HG02885 (cell line): ENCODE measurements around the gene ING4.
A peak's percentile ranks its signal among the peaks of the same experiment; 100 is the strongest.

Experiments used
- ATAC-seq: cut with Tn5 transposase; IDR thresholded peaks from one replicate; pipeline ENCODE4 v1.9.1; 2021; ENCODE audit warnings: mild to moderate bottlenecking; ENCODE audit not compliant: unreplicated experiment, poor library complexity

Gene ING4

DNA sequence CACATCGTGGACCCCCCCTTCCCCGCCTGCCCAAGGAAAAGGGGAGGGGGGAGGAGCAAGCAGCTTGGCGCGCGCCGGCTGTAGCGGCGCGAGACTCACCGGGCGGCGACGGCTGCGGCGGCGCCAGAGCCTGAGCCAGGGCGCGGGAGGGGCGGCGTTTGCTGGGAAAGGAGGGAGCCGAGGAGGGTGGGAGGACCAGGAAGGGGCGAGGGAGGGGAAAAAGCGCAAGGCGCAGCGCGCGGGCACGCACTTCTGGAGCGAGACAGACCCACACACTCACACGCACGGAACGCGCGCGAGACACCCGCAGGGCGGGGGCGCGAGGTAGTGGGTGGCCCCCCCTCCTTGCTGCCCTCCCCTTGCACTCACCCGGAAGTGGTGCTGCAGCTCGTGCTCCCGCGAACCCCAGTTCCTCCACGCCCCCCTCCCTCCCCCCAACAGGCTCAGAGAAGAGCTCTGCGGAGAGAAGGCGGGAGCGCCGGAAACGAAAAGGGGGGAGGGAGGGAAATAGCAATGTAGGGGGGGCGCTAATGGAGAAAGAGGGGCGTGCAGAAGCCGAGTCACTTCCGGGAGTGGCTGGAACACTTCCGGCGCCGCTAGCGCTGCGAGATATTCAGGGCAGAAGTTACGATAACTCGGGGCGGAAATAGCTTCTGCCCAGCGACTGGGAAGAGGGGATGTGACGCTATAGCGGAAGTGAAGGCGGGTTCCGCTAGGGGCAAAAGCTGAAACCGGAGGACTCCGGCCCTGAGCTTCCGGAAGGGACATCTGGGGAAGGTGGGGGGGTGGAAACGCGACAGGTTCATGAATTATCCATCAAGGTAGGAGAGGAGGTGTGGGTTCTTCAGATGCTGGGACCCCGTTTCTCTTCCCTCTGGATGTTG is 26.3 kb upstream of the ING4 start, which contains the start of gene ZNF384:
TSS of gene ZNF384 (minus strand) at position 377 of the 884 bp plus-strand sequence. CDS start 9,855 bp downstream, outside the sequence.
- ATAC-seq: peak; percentile 90

GRCh38 chr12:6688543-6688998 is 25.7 kb upstream of the ING4 start:
- ATAC-seq: no peak

DNA sequence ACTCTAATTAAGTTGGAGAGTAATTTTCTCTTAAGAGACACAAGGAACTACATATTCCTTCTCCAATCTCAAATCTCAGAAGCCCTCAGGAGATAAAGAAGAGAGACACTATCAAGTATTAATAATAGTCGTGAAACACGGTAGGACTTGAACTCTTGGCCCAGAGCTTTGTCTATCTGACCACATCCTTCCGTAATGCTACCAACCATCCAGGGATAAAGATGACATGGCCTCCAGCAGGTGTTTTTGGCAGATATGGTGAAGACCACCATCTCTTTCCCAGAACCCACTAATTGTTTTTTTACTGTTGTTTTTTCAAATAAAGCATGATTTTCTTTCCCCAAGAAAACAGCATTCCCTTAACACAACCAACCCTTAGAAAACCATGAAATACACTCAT is 22.9 kb upstream of the ING4 start:
- no peak for ATAC-seq

DNA sequence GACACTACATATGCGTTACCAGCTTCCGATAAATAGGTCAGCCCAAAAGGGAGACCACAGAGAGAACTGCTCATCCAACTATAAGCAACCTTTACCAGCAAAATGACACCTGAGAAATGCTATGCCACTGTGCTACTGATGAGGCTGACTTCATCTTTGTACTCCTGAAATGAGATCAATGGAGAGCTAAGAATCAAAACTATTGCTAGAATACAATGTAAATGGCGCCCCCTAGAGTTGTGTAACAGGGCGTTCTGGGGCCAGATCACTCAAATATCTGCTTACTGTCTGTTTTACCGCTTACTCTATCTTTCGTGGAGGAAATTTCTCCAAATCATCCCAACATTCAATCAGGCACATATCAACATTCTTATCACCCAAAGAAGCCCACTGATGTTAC is 21.7 kb upstream of the ING4 start:
- ATAC-seq: no peak

DNA sequence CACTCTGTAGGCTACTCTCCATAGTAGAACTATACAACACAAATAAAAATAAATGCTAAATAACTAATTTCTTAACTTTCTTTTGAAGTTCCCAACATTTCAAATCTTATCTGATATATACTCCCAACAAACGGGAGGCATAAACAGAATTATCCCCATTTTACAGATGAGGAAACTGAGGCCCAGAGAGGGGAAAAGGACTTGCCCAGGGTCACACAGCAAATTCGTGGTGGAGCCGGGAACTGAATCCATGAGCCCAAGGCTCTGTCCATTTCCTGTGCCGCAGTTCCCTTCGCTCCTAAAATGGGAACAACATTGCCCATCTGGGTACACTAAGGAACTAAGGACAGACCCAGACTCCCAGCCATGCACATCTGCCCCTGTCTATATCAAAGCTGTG is 14.0 kb upstream of the ING4 start:
- ATAC-seq: no peak

GRCh38 chr12:6672143-6672542 is 9.2 kb upstream of the ING4 start:
- ATAC-seq: no peak

GRCh38 chr12:6667559-6668210 is 4.8 kb upstream of the ING4 start:
- no peak for ATAC-seq

GRCh38 chr12:6666211-6666610 is 3.3 kb upstream of the ING4 start:
- no peak for ATAC-seq

- ATAC-seq: no peak
Observed at GRCh38 chr12:6664902-6665301, 2.0 kb upstream of the ING4 start.

DNA sequence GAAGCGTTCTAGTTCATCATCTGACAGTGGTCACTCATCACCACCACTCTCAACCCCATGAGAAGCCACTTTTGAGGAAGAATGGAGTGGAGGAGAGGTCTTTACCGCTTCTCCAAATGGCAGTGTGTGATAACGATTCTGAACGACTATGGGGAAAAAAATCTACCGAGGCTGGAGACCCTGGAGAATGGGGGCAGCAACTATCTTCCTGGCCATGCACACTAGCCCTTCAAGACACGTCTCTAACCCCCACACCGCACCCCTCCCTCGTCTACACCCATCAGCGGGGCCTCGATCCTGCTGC is 365 bp downstream of the ING4 start:
- ATAC-seq: no peak

GRCh38 chr12:6653987-6654386 is 8.9 kb downstream of the ING4 start:
- no peak for ATAC-seq

DNA sequence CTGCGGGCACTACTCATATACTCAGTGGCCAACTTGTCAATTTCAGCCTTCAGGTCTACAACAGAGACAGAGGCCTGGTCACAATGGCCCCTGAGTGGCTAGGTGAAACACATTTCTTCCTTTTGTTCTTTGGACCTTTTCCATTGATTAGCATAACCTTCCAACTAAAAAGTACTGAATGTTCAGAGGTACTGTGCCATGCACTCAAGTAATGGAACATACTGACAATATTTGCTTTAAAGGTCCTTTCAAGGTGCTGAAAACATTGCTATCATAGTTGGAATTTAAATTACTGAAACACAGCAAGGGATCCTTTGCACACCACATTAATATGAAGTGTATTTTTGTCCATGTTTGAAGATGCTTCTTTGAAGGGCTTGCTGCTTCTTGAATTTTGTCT is 9.6 kb downstream of the ING4 start:
- no peak for ATAC-seq

DNA sequence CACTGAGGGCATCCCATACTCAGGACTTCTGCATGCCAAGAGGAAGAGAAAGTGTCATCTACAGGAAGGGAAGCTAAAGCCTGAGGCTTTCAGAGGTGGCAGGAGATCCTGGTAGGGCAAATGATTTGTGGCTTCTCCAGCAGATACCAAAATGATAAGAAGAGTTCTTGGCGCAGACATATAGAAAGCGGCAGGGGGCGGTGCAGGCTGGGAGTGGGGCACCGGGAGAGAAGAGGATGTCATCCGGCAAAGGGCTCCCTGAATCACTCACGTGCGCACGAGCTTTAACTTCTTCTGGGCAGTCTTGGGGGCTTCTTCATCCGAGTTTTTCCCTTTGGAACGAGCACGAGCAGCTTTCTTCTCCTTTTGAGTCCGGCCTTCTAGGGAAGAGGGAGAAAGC is 10.5 kb downstream of the ING4 start:
- ATAC-seq: no peak

DNA sequence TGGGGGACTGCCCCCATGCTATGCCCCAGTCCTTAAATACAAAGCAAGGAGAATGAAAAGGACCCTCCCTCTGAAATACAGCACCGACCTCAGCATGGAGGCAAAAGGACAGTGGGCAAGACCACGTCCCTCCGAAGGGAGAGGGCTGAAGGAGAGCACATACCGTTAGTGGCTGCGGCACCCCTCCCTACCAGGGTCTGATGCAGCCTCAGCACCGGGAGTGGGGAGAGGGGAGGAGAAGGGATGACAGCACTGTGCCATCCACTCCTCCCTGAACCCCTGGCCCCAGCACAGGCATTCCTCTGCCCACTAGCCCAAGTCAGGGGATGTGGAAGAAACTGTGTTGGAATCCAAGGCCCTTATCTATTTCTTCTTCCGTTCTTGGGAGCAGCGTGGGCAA is 12.1 kb downstream of the ING4 start:
- no peak for ATAC-seq

GRCh38 chr12:6647083-6647604 is 15.8 kb downstream of the ING4 start, which contains the start of gene ACRBP:
ACRBP (minus strand) TSS chr12:6647432; CDS start chr12:6647366, 66 bp downstream.
- peak; percentile 48 for ATAC-seq

DNA sequence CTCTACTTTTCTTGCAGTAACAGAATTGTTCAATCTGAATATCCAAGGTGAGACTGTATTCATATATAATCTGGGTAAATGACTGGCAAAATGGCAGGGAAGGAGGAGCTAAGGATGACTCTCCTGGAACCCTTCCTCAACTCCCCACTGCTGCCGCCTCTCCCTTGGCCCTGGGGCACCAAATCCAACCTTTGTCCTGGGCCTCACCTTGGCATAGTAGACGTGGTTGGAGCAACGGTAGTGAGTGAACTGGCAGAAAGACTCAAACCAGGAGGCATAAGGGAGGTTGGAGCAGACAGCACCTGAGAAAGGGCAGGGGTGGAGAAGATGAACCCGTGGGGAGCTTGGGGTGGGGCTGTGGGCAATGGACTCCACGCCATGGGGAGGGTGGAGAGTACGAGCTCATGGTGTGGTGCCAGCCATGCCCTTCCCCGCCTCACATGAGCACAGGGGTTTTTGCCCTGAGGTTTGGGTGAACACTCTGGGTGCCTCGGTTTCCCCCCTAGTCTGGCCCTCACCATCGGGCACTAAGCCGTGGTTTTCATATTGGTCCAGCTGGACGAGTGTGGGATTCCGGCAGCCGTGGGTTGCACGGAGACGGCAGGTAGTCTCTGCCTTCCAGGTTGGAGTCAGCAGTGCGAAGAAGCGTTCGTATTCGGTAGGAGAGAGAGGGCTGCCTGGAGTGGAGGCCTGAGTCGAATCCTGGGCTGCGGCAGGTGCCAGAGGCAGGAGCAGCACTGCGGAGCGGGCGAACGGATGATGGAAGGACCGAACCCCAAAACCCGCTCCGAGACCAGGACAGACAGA is 16.4 kb downstream of the ING4 start:
- no peak for ATAC-seq

- ATAC-seq: no peak
Observed at GRCh38 chr12:6644903-6645302, 18.0 kb downstream of the ING4 start.

GRCh38 chr12:6644257-6644596 is 18.7 kb downstream of the ING4 start:
- no peak for ATAC-seq

- no peak for ATAC-seq
Observed at GRCh38 chr12:6643569-6644256, 19.2 kb downstream of the ING4 start.

- no peak for ATAC-seq
Observed at GRCh38 chr12:6641131-6641530, 21.8 kb downstream of the ING4 start.
